ENCODE measurements around the gene WRNIP1. TPM values are rescaled to one million over a fixed set of nuclear protein-coding genes. Genes with fewer than 3 reads are reported as not detected.

The WRNIP1 gene
- total RNA-seq, 1 experiment from 2014 or later = 88.5 TPM

DNA sequence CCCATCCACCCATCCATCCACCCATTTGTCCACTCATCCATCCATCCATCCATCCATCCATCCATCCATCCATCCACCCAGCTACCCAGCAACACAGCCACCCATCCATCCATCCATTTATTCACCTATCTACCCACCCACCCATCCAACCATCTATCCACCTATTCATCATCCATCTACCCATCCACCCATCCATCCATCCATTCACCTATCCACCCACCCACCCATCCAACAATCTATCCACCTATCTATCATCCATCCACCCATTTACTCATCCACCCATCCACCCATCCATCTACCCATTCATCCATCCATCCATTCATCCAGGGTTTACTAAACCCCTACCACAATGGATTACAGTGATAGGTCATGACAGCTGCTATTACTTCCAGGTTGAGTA, 69.1 kb downstream of the WRNIP1 start:
- no peak for DNase-seq (ENCODE audit: low read depth)

Other genes with a start within 250 kb of the WRNIP1 start
- gene MYLK4, start 14.5 kb upstream of the WRNIP1 start, total RNA-seq (2014; rRNA removed; shearing (Covaris generic)) = 0.02 TPM in 1 of 2 replicates, not detected in the other
- 1.4 and 1.8 TPM in 2 replicates for gene SERPINB1, start 76.5 kb downstream of the WRNIP1 start, total RNA-seq (2014; rRNA removed; shearing (Covaris generic))
- gene SERPINB9, start 137.9 kb downstream of the WRNIP1 start, total RNA-seq (2014; rRNA removed; shearing (Covaris generic)) = not detected in 2 replicates
- gene SERPINB6, start 206.2 kb downstream of the WRNIP1 start, total RNA-seq (2014; rRNA removed; shearing (Covaris generic)) = 45.9 and 52.6 TPM in 2 replicates
- 11.2 and 12.5 TPM in 2 replicates for gene NQO2, start 234.5 kb downstream of the WRNIP1 start, total RNA-seq (2014; rRNA removed; shearing (Covaris generic))

Data from HT1080 (cell line).